Measurements from ENCODE around the gene DFFA. TPM values are rescaled to one million over a fixed set of nuclear protein-coding genes. Genes with fewer than 3 reads are reported as not detected.
"Not testable (repeated sequence)": the region's sequence is repeated elsewhere in the genome, so short reads cannot be mapped to it uniquely, and the experiment has no call there.

Gene DFFA
- total RNA-seq, 1 experiment from 2014 or later: 52.0 TPM

GRCh38 chr1:10459184-10459583 is 13.1 kb downstream of the DFFA start:
- ChIA-PET CTCF (no interaction called here), POLR2A (ENCODE audit: unreplicated experiment) (no interaction called here)
- Histone ChIP-seq H3K79me2 (ENCODE audit: low read length) (no peaks in the 10 kb centered on the region), H2AFZ (ENCODE audit: low read length) (no peak overlapping the region), H3K27ac (ENCODE audit: low read length) (peak overlapping the region; percentile 54), H3K9me2 (replicated peaks; ENCODE audit: low read length) (no peaks in the 10 kb centered on the region), H3K27me3 (ENCODE audit: low read length) (no peaks in the 10 kb centered on the region), H4K20me1 (ENCODE audit: low read length) (no peaks in the 10 kb centered on the region), H3F3A (ENCODE audit: low read length, unreplicated experiment) (no peaks in the 10 kb centered on the region), H3K36me3 (ENCODE audit: low read depth, low read length) (peaks cover 13% of the 10 kb centered on the region; the same call in 1 of the 2 replicates), H3K4me2 (ENCODE audit: low read length) (peak overlapping the region; percentile 54), H3K4me1 (ENCODE audit: insufficient read depth, low read length) (peaks cover 12% of the 10 kb centered on the region), H3K4me3 (ENCODE audit: low read length) (no peak overlapping the region), H3K9me3 (ENCODE audit: low read length) (no peaks in the 10 kb centered on the region), H3K9ac (ENCODE audit: low read length) (no peak overlapping the region)
- TSS peak; percentile 14 for BruUV-seq (replicated peaks)
- ATAC-seq (peak; percentile 98), DNase-seq (peak; percentile 84)
- TF ChIP-seq CTCF (conservative IDR thresholded peaks at IDR 0.05; ENCODE audit: low read depth, low read length) (no peak), EZH2phosphoT487 (IDR thresholded peaks at IDR 0.05; ENCODE audit: borderline replicate concordance, low read length) (no peak), EZH2 (IDR thresholded peaks at IDR 0.05; ENCODE audit: low read length, unreplicated experiment) (no peak)
- intact Hi-C loops (cut with micrococcal nuclease): no loop called here

GRCh38 chr1:10457875-10458274 is 14.5 kb downstream of the DFFA start:
- H3K4me1 ChIP-seq (ENCODE audit: insufficient read depth, low read length): peaks cover 12% of the 10 kb centered on the region
- no TSS peak for BruUV-seq (replicated peaks)
- no peaks in the 10 kb centered on the region for H3K27me3 ChIP-seq (ENCODE audit: low read length)
- no peak overlapping the region for H3K4me2 ChIP-seq (ENCODE audit: low read length)
- ChIA-PET POLR2A (ENCODE audit: unreplicated experiment) (no interaction called here), CTCF (no interaction called here)
- DNase-seq: no peak
- no peaks in the 10 kb centered on the region for H3K9me2 ChIP-seq (replicated peaks; ENCODE audit: low read length)
- ATAC-seq: no peak
- H3K9me3 ChIP-seq (ENCODE audit: low read length): no peaks in the 10 kb centered on the region
- H3K9ac ChIP-seq (ENCODE audit: low read length): no peak overlapping the region
- H4K20me1 ChIP-seq (ENCODE audit: low read length): no peaks in the 10 kb centered on the region
- intact Hi-C loops (cut with micrococcal nuclease): no loop called here
- no peak overlapping the region for H2AFZ ChIP-seq (ENCODE audit: low read length)
- H3K4me3 ChIP-seq (ENCODE audit: low read length): no peak overlapping the region
- no peaks in the 10 kb centered on the region for H3K79me2 ChIP-seq (ENCODE audit: low read length)
- H3F3A ChIP-seq (ENCODE audit: low read length, unreplicated experiment): no peaks in the 10 kb centered on the region
- TF ChIP-seq EZH2 (IDR thresholded peaks at IDR 0.05; ENCODE audit: low read length, unreplicated experiment): no peak
- no peak for TF ChIP-seq EZH2phosphoT487 (IDR thresholded peaks at IDR 0.05; ENCODE audit: borderline replicate concordance, low read length)
- TF ChIP-seq CTCF (conservative IDR thresholded peaks at IDR 0.05; ENCODE audit: low read depth, low read length): no peak
- peaks cover 9% of the 10 kb centered on the region; the same call in 1 of the 2 replicates for H3K36me3 ChIP-seq (ENCODE audit: low read depth, low read length)
- H3K27ac ChIP-seq (ENCODE audit: low read length): no peak overlapping the region

GRCh38 chr1:10457462-10457861 is 14.9 kb downstream of the DFFA start:
- CTCF ChIA-PET; H4K20me1 ChIP-seq (ENCODE audit: low read length); intact Hi-C loops (cut with micrococcal nuclease); H2AFZ ChIP-seq (ENCODE audit: low read length); POLR2A ChIA-PET (ENCODE audit: unreplicated experiment); H3K4me2 ChIP-seq (ENCODE audit: low read length); H3K9ac ChIP-seq (ENCODE audit: low read length); H3K9me2 ChIP-seq (replicated peaks; ENCODE audit: low read length); H3K27me3 ChIP-seq (ENCODE audit: low read length); BruUV-seq (replicated peaks); H3K9me3 ChIP-seq (ENCODE audit: low read length); H3K4me3 ChIP-seq (ENCODE audit: low read length); H3K27ac ChIP-seq (ENCODE audit: low read length); H3F3A ChIP-seq (ENCODE audit: low read length, unreplicated experiment); H3K36me3 ChIP-seq (ENCODE audit: low read depth, low read length); DNase-seq; H3K79me2 ChIP-seq (ENCODE audit: low read length); ATAC-seq: not testable (repeated sequence)
- H3K4me1 ChIP-seq (ENCODE audit: insufficient read depth, low read length): peaks cover 12% of the 10 kb centered on the region
